Mucosa of rectum (tissue), 2 donors: ENCODE measurements around the gene KCNK5.

Experiments
- H3K27ac ChIP-seq, 2 donors: one replicate each; pipeline ENCODE4 v1.7.0; 2013; ENCODE audit warnings: inconsistent platforms in 2 of 2, low read depth in 2 of 2, low read length in 2 of 2
- H3K27me3 ChIP-seq, 2 donors: one replicate each; pipeline ENCODE4 v1.7.0; 2013; ENCODE audit warnings: low read length in 2 of 2; ENCODE audit not compliant: control insufficient read depth in 2 of 2, insufficient read depth in 2 of 2
- H3K36me3 ChIP-seq, 2 donors: one replicate each; pipeline ENCODE4 v1.7.0; 2013; ENCODE audit warnings: low read length in 2 of 2; ENCODE audit not compliant: control insufficient read depth in 2 of 2, insufficient read depth in 2 of 2
- H3K4me1 ChIP-seq, 2 donors: one replicate each; pipeline ENCODE4 v1.7.0; 2013; ENCODE audit warnings: low read length in 2 of 2, mild to moderate bottlenecking in 1 of 2; ENCODE audit not compliant: control insufficient read depth in 2 of 2, insufficient read depth in 2 of 2
- H3K4me3 ChIP-seq, 2 donors: one replicate each; pipeline ENCODE4 v1.7.0; 2013; ENCODE audit warnings: low read length in 2 of 2
- H3K9ac ChIP-seq, 2 donors: one replicate each; pipeline ENCODE4 v1.7.0; 2013; ENCODE audit warnings: low read length in 2 of 2, low read depth in 1 of 2, mild to moderate bottlenecking in 1 of 2
- H3K9me3 ChIP-seq, 2 donors: one replicate each; pipeline ENCODE4 v1.7.0; 2013; ENCODE audit warnings: low read length in 2 of 2; ENCODE audit not compliant: control insufficient read depth in 2 of 2
- donor health status: healthy.
- donor health status: Normal muscosa, but diverticular disease.

KCNK5 gene

DNA sequence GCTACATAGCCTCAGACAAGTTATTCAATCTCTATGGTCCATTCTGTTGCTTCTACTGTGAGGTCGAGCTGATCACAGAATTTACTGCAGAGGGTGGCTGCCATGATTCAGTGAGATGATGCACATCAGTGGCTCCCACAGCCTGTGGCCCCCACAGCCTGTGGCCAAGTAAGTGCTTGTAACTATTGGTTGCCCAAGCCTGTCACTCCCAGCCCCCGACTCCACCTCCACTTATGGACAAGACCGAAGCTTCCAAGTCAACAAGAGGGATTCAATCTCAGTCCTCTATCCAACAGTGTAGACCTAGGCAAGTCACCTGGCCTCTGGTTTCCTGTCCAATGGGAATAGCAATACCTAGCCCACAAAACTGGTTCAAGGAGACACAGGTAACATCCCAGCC lies 8.2 kb downstream of the KCNK5 start:
- H3K9ac ChIP-seq, result no peak overlapping the region
- H3K9me3 ChIP-seq, result no peaks in the 10 kb centered on the region
- no peak overlapping the region for H3K4me3 ChIP-seq
- no peaks in the 10 kb centered on the region for H3K27me3 ChIP-seq
- no peak overlapping the region for H3K27ac ChIP-seq
- peaks cover 48 to 68% of the 10 kb centered on the region in 2 donors for H3K4me1 ChIP-seq
- peaks cover 7 to 9% of the 10 kb centered on the region in 2 donors for H3K36me3 ChIP-seq

GRCh38 chr6:39218868-39219567 lies 10.3 kb downstream of the KCNK5 start:
- Histone ChIP-seq H3K36me3 (peaks cover 7 to 9% of the 10 kb centered on the region in 2 donors), H3K4me1 (peaks cover 44 to 65% of the 10 kb centered on the region in 2 donors), H3K27me3 (no peaks in the 10 kb centered on the region), H3K9me3 (no peaks in the 10 kb centered on the region), H3K4me3 (no peak overlapping the region), H3K9ac (no peak overlapping the region), H3K27ac (no peak overlapping the region)

DNA sequence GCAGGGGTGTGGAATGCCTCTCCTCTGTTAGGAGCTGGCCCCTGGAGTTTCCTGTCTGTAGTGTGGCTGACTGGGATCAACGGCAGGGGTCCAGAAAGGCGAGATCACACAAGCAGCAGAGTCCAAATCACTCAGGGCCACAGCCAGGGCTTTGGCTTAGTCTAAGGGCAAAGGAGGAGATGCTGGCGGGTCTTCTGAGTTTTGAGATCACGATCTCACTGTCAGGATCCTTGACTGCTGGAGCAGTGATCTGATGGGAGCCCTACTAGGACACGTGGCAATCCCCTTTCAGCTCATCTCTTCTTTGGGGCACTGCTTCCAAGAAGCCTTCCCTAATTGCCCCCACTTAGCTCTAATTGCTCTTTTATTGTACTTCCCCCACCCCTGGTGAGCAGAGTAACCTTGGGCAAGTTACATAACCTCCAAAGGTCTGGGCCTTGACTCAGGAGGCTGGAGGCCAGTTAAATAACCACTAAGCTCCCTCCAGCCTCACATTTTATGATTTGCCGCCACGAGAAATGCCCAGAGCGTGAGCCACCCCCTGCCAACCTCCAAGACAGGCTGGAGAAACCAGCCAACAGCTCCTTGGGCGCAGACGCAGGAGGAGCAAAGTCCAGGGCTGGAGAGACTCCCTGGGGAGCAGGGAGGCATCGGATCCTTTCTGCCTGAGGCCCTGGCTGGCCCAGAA lies 12.0 kb downstream of the KCNK5 start:
- H3K4me3 ChIP-seq, result no peak overlapping the region
- H3K9ac ChIP-seq, result peak overlapping the region; percentile 24 to 49
- H3K27ac ChIP-seq, result peak overlapping the region; percentile 70 to 75
- peaks cover 43 to 57% of the 10 kb centered on the region in 2 donors for H3K4me1 ChIP-seq
- no peaks in the 10 kb centered on the region for H3K9me3 ChIP-seq
- H3K27me3 ChIP-seq, result no peaks in the 10 kb centered on the region
- peaks cover 8 to 9% of the 10 kb centered on the region in 2 donors for H3K36me3 ChIP-seq

GRCh38 chr6:39215640-39216158 lies 13.6 kb downstream of the KCNK5 start:
- Histone ChIP-seq H3K36me3 (peaks cover 2 to 4% of the 10 kb centered on the region in 2 donors), H3K4me3 (no peak overlapping the region), H3K27me3 (no peaks in the 10 kb centered on the region), H3K9me3 (no peaks in the 10 kb centered on the region), H3K27ac (peak overlapping the region; percentile 23 to 58), H3K4me1 (peaks cover 43 to 55% of the 10 kb centered on the region in 2 donors), H3K9ac (no peak overlapping the region)

GRCh38 chr6:39214846-39215639 lies 14.2 kb downstream of the KCNK5 start:
- H3K36me3 ChIP-seq, result peaks cover 2% of the 10 kb centered on the region in 2 donors
- H3K9ac ChIP-seq, result no peak overlapping the region
- H3K4me3 ChIP-seq, result no peak overlapping the region
- H3K4me1 ChIP-seq, result peaks cover 46 to 51% of the 10 kb centered on the region in 2 donors
- H3K9me3 ChIP-seq, result no peaks in the 10 kb centered on the region
- H3K27ac ChIP-seq, result peak overlapping the region; percentile 23 to 58
- H3K27me3 ChIP-seq, result no peaks in the 10 kb centered on the region

DNA sequence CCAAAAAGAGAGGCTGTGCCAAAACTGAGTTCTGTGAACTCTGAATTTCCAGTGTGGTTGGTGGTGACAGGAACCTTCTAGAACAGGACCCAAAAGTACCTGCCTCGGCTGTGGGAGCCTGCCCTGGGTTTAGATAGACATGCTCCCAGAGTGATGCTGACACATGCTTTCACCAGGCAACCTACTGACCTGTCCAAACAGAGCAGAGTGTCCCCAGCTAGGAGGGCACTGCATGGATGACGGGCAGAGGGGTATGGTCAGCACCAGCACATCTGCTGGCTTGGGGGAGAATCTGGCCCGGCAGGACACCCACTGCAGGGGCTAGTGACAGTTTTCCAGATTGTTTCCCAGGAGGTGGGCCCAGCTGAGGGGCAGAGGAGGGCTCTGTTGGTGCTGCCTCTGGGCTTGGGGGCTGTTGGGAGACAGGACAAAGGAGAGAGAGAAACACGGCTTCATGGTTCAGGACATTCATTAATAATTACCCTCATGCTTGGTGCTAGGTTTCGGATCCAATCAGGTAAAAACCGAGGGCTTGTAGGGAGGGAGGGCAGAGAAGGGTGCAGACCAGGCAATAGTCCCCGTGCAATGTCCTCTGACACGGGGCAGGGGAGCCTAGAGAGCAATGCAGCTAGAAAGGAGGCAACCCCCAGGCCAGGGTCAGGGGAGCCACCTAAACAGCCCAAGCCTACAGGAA lies 15.0 kb downstream of the KCNK5 start:
- H3K9ac ChIP-seq, result no peak overlapping the region
- no peak overlapping the region for H3K4me3 ChIP-seq
- no peak overlapping the region for H3K27ac ChIP-seq
- H3K4me1 ChIP-seq, result peaks cover 44 to 45% of the 10 kb centered on the region in 2 donors
- H3K36me3 ChIP-seq, result peaks cover 2% of the 10 kb centered on the region in 2 donors
- H3K27me3 ChIP-seq, result no peaks in the 10 kb centered on the region
- H3K9me3 ChIP-seq, result no peaks in the 10 kb centered on the region

GRCh38 chr6:39213195-39213920 lies 15.9 kb downstream of the KCNK5 start:
- no peak overlapping the region for H3K27ac ChIP-seq
- H3K27me3 ChIP-seq, result no peaks in the 10 kb centered on the region
- H3K9ac ChIP-seq, result no peak overlapping the region
- H3K4me1 ChIP-seq, result peaks cover 40 to 42% of the 10 kb centered on the region in 2 donors
- H3K4me3 ChIP-seq, result no peak overlapping the region
- H3K9me3 ChIP-seq, result no peaks in the 10 kb centered on the region
- H3K36me3 ChIP-seq, result peaks cover 2% of the 10 kb centered on the region in 2 donors

GRCh38 chr6:39211183-39211582 lies 18.1 kb downstream of the KCNK5 start:
- Histone ChIP-seq H3K9ac (no peak overlapping the region), H3K4me1 (peaks cover 39 to 40% of the 10 kb centered on the region in 2 donors), H3K36me3 (peaks cover 2% of the 10 kb centered on the region in 2 donors), H3K9me3 (no peaks in the 10 kb centered on the region), H3K27ac (no peak overlapping the region), H3K4me3 (no peak overlapping the region), H3K27me3 (no peaks in the 10 kb centered on the region)

GRCh38 chr6:39210450-39210849 lies 18.8 kb downstream of the KCNK5 start:
- no peak overlapping the region for H3K27ac ChIP-seq

More at GRCh38 chr6:39210450-39210849, 18.8 kb downstream of the KCNK5 start:
- Histone ChIP-seq H3K4me1 (peaks cover 41 to 43% of the 10 kb centered on the region in 2 donors), H3K9me3 (no peaks in the 10 kb centered on the region), H3K36me3 (peaks cover 2% of the 10 kb centered on the region in 2 donors), H3K4me3 (no peak overlapping the region), H3K27me3 (no peaks in the 10 kb centered on the region), H3K9ac (no peak overlapping the region)
